CD4-positive, alpha-beta T cell treated with Interleukin-17A for 4 hours (primary cell): ENCODE measurements around the gene SP2.
A peak's percentile ranks its signal among the peaks of the same experiment; 100 is the strongest.
"Not testable (repeated sequence)": the region's sequence is repeated elsewhere in the genome, so short reads cannot be mapped to it uniquely, and the experiment has no call there.

Source experiments
- DNase-seq: peaks from one replicate; pipeline ENCODE4 v3.0.0-alpha.2; 2020; ENCODE audit warnings: mixed read lengths

SP2 gene

DNA sequence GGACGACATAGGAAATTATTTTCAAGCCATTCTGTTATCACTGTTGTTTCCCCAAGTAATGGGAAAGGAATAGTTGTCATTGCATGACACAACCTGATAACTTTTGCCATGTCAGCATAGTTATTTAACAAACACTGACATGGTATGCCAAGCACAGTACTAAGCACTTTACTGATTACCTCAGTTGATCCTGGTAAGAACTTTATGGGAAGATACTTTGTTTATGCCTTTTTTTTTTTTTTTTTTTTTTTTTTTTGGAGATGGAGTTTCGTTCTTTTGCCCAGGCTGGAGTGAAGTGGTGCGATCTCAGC lies 29.6 kb downstream of the SP2 start:
- no peak for DNase-seq

- DNase-seq: no peak
Observed at GRCh38 chr17:47927821-47928400, 31.9 kb downstream of the SP2 start.

GRCh38 chr17:47928415-47928814 lies 32.4 kb downstream of the SP2 start:
- no peak for DNase-seq

DNA sequence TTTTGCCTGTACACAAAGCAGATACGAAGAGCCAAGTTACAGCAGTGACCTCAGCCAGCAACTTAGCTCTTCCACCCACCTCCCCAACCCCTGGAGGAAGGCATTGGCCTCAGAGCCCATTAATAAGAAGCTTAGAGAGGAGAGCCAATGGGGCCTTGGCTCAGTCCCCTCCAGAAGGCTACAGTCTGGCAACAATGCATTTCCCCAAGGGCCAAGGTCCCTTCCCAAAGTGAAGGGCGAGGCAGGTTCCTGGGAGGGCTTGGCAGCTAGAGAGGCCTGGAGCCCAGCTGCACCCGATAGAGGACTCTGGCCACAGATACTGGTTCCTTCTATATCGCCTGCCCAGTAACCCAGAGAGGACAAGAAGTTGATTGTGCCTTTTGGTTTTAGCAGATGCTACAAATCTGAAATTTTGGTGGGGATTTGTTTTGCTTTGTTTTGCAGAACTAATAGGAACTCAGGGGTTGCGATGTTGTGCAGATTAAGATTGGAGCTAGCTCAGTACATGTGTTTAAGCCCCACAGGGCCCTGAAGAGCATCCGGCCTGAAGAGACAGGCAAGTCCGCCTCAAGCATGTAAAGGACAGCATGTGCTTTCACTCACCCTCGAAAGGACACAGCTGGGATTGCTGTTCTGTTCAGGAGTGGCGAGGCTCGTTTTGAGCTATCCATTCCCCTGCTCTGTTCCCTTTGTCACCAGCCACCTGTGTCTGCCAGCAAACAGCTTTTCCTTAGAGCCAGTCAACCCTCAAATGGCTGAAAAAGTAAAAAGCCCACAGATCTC lies 33.4 kb downstream of the SP2 start:
- no peak for DNase-seq

DNA sequence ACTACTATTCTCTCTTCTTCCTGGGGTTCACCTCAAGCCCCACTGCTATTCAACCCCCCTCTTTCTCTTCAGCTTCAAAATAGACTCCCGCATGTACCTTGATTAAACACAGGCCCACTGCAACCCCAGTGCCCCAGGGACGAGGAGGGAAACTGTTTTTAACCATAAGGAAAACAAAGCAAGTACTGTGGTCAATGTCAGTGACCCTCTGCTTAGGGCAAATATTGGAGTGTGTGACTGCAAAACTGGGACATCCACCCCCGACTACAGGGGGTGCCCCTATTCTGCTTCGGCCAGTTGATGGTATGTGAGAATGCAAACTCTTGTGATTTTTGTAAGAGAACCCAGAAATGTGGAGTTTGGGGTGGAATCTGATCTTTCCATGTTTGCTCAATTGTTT lies 35.8 kb downstream of the SP2 start:
- no peak for DNase-seq

DNA sequence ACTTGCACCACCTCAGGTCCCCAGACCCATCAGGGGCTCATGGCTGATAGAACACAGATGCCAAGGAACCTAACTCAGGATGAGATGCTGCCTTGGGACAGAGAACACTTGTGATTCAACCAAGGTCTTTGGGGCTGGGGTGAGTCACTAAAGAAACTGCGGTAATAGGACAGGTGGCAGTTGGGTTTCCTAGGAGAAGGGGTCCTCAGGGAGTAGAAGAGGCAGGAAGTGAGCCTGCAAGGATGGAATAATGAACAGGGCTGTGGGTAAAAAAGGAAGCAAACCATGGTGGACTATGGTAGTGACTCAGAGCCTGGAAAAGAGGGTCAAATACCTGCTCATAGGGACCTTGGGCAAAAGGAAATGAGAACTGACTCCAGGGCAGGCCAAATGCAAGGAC lies 38.8 kb downstream of the SP2 start:
- DNase-seq: no peak

GRCh38 chr17:47935468-47935867 lies 39.4 kb downstream of the SP2 start:
- not testable (repeated sequence) for DNase-seq

DNA sequence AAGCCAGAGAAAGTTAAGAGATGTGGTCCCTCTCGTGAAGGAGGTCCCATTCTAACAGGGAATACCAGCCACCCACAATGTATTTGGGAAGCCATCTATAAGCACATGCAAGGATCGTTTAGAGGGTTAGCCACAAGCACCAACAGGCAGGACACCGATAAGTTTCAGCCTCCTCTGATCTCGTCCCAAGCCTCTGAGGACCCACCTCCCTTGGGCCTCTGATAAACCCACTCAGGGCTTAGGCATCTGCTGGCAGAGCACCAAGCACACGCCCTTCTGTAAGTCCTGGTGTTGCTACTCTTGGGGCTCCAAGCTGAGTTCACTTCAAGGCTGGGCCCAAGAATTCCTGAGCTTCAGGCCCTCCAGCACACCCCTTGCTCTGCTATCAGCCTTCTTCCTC lies 39.9 kb downstream of the SP2 start:
- no peak for DNase-seq

GRCh38 chr17:47937941-47938340 lies 41.9 kb downstream of the SP2 start:
- no peak for DNase-seq

DNA sequence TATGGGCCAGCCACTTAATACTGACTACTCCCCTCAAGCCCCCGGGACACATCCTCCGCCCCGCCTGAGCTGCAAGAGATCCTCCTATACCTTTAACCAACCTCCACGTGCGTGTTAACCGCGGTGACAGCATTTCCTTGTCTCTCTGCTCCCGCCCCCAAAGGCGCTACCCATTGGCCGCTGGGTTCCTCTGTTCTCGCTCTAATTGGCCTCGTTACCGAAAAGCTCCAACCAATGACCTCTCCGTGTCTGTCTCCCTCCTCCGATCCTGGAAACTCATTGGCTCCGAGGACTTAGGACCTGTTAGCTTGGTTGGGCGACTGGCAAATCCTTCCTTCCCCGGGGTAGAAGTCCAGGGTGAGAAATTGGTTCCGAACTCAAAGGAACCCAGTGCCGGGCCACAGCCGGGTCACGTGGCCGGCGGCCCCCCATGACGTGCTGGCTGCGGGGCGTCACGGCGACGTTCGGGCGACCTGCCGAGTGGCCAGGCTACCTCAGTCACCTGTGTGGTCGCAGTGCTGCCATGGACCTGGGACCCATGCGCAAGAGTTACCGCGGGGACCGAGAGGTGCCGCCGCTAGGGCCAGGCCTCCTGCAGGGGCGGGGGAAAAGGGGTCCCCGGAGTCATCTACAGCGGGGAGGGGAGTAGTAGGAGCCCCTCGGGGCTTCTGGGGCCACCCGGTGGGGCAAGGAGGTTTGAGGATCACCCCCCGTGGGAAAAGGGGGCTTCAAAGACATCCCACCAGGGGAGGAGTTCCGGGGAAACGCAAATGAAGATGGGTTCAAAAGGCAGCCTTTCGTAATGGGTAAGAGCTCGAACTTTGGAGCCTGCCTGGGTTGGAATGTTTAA lies 45.4 kb downstream of the SP2 start, which contains the start of gene PNPO:
Gene PNPO, plus strand, starts transcription at position 326 of the 850 bp plus-strand sequence. Its CDS starts 105 bp downstream, at position 431.
- peak; percentile 92 for DNase-seq

DNA sequence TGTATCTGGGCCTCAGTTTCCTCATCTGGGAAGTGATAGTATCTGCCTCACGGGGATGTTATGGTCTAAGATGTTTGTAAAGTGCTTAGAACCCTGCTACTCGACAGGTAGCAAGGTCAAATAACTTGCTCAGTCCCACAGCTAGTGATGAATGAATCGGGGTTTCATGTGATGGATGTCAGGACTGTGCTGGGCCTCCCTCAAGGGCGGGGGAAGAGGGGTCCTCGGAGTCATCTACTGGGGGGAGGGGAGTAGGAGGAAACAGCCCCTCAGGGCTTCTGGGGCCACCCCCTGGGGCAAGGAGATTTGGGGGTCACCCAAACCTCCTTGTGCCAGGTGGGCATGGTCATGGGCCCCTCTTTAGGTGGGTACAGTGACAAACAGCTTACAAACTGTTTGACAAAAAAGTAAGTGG lies 46.1 kb downstream of the SP2 start:
- DNase-seq: no peak

DNA sequence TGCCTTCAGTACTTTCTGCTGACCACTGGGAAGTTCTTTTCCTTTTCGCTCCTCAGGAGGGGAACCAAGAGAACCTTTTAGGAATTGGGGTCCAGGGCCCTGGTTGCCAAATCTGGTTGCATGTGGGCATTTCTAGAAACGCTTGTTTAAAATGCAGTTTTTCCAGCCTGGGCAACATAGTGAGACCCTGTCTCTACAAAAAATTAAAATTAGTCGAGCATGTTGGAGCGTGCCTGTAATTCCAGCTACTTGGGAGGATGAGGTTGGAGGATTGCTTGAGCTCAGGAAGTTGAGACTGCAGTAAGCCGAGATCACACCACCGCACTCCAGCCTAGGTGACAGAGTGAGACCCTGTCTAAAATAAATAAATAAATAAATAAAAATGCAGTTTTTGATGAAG lies 46.5 kb downstream of the SP2 start:
- no peak for DNase-seq

- peak; percentile 36 for DNase-seq
Observed at GRCh38 chr17:47945080-47945479, 49.0 kb downstream of the SP2 start.

DNA sequence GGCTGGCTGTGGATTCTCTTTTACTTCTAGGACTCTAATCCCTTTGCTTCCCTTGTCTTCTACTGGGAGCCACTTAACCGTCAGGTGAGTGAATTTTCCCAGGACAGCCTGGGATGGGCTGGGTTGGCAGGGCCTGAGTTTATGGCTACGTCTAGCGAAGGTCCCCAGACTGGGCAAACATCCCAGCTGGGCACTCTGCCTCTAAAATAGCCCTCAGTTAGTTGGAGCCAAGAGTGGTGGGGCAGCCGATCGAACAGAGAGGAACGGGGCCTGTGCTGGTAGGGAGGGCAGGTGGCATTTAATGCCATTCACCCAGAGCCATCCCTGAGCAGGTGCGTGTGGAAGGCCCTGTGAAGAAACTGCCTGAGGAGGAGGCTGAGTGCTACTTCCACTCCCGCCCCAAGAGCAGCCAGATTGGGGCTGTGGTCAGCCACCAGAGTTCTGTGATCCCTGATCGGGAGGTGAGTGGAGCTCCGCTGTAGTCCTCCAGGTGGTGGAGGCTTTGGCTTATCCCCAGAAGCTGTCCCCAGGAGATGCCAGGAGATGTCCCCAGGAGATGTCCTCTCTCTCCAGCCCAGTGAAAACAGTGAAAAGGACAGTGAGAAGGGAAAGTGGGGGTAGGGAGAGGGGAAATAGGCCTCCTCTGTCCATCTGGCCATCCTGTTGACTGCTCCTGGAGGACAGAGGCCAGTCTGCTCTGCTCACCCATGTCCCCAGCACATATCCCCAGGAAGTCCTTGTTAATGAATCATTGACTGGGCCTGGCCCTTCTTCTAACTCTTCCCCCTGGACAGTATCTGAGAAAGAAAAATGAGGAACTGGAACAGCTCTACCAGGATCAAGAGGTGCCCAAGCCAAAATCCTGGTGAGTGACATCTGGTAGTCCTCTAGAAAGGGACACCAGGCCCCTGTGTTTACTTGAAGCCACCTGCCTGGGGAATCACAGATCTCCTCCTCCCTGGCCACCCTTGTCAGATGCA lies 49.8 kb downstream of the SP2 start:
- no peak for DNase-seq

GRCh38 chr17:47946516-47946915 lies 50.5 kb downstream of the SP2 start:
- no peak for DNase-seq

- DNase-seq: peak; percentile 83
Observed at GRCh38 chr17:47946929-47947397, 50.9 kb downstream of the SP2 start.

- no peak for DNase-seq
Observed at GRCh38 chr17:47948706-47949196, 52.7 kb downstream of the SP2 start.

GRCh38 chr17:47949197-47949759 lies 53.2 kb downstream of the SP2 start:
- DNase-seq: peak; percentile 90

DNA sequence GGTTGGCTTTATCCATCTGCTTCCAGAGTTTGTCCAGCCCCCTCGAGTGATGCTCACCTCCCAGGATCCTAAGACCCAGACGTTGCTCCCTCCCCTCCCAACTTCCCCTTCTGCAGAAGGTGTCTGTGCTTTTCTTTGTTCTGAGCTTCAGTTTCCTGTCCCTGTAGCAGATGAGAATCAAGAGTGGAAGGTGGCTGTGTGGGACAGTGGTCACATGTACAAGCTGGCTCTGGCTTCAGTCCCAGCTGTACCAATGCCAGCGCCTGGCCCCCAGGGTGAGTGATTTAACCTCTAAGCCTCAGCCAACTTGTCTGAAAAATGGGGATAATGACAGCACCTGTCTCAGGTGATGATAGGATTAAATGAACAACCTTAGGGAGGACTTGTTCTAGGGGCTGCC lies 53.9 kb downstream of the SP2 start:
- peak; percentile 34 for DNase-seq

DNA sequence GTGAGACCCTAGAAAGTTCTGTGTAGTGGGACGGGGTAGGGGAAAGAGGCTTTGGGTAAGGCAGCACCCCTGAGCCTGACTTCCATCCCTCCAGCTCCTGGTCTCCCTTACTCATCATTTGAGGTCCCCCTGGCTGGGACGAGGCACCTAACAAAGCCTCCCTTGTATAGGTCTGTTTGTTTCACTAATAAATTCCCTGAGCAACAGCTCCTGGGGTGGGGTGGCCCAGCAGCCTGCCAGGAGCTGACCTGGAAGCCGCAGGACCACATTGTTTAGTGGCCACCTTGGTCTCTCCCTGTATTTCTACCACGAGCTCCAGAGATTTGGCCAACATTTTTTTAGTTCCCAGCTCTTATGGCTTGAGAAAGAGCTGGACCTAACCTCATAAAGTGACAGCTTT lies 54.4 kb downstream of the SP2 start:
- no peak for DNase-seq

- DNase-seq: no peak
Observed at GRCh38 chr17:47952171-47953021, 56.4 kb downstream of the SP2 start.
